SK-N-MC (cell line): ENCODE results near the gene SPON2.

Source experiments
- DNase-seq: peaks from one replicate; pipeline ENCODE4 v3.0.0-alpha.2; 2011; ENCODE audit warnings: low read depth, low spot score
- H3K27ac ChIP-seq: fragments of 200-600 bp; sonication (generic); 2 replicates; pipeline ENCODE4 v1.5.1; 2016; ENCODE audit warnings: mixed run types
- H3K36me3 ChIP-seq: fragments of 200-600 bp; sonication (generic); 2 replicates; pipeline ENCODE4 v1.6.1; 2017; ENCODE audit warnings: antibody characterized with exemption, low read length, mixed read lengths; ENCODE audit not compliant: insufficient read depth
- H3K4me3 ChIP-seq: fragments of 200-600 bp; sonication (generic); 2 replicates; pipeline ENCODE4 v1.5.1; 2016
- H3K9ac ChIP-seq: fragments of 200-600 bp; sonication (generic); 2 replicates; pipeline ENCODE4 v1.8.0; 2017; ENCODE audit warnings: mixed run types, mixed read lengths; ENCODE audit not compliant: insufficient read length
- H3K9me3 ChIP-seq: fragments of 200-600 bp; sonication (generic); 2 replicates; pipeline ENCODE4 v1.6.1; 2017; ENCODE audit warnings: low read depth, mild to moderate bottlenecking, antibody characterized with exemption, low read length, moderate library complexity, mixed read lengths
- EZH2 ChIP-seq: fragments of 200-600 bp; sonication (generic); IDR thresholded peaks from one replicate; pipeline ENCODE4 v1.6.1; 2017; ENCODE audit warnings: antibody characterized with exemption
- FOXP2 ChIP-seq: optimal IDR thresholded peaks from 2 replicates; pipeline ENCODE3; 2011; ENCODE audit warnings: mild to moderate bottlenecking, moderate library complexity; ENCODE audit not compliant: insufficient read depth; ENCODE audit errors: extremely low read length, control extremely low read depth
- POLR2AphosphoS5 ChIP-seq: IDR thresholded peaks from 2 replicates; pipeline ENCODE4 v1.6.1; 2012; ENCODE audit warnings: mild to moderate bottlenecking, low read depth, low read length, borderline replicate concordance

The SPON2 gene

DNA sequence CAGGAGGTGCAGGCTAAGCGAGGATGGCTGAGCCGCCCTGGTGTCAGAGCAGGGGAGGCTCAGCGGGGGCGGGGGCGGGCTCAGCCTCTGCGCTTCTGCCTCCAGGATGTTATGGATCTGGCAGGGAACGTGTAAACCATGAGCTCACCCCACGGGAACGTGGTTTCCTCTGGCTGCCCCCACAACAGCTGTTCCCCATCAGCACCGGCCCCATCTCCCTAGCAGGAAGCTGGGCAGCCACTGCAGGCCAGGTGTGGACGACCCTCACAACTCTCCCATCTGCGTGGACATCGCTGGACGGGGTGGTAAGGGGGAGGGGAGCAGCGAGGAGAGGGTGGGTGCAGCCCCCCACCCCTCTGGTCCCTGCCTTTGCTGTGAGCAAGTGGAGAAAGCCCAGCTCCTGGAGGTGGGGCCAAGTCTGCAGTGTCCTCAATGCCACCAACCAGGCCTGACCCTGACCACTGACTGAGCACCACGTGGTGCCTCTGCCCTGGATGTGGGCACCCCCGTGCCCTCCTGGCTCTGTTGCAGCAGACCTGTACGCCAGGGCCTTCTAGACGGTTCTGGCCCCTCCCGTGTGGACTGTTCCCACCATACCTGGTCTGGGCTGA lies 28.1 kb upstream of the SPON2 start:
- DNase-seq: no peak
- TF ChIP-seq FOXP2: no peak
- TF ChIP-seq POLR2AphosphoS5: no peak
- no peaks in the 10 kb centered on the region for H3K36me3 ChIP-seq
- no peak overlapping the region for H3K27ac ChIP-seq
- no peak overlapping the region for H3K9ac ChIP-seq
- no peak overlapping the region for H3K4me3 ChIP-seq
- H3K9me3 ChIP-seq: no peaks in the 10 kb centered on the region

DNA sequence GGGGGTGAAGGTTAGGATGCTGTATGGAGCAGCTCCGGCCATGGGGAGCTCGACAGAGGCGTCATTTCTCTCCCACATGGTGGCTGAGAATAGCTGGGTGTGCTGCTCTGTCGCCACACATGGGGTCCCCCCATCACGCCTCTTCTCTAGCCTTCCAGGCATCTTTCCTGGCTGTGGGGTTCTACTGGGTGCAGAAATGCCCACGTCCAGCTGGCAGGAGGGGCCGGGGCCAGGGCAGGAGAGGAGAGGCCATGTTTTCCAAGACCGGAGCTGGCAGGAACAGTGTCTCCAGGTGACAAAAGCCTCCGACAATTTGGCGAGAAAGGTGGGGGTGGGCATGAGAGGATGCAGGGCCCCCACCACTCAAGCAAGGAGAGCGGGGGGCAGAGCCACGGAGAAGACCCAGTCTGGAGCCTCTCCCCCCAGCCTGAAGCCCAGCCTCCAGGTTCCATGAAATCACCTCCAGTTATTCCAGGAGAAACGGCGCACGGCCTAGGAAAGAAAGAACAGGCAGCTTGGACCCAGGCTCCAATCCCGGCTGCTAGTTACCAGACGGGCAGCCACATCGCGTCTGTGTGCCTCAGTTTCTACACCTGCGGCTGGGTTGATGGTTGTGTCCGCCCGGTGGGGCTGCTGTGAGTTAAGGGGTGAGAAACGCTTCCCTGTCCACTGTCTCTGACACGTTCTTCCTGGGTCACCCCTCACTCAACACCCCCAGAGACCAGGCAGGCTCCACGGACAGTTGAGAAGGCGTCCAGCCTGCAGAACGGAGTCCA lies 27.4 kb upstream of the SPON2 start:
- Histone ChIP-seq H3K9ac (no peak overlapping the region), H3K9me3 (no peaks in the 10 kb centered on the region), H3K4me3 (no peak overlapping the region), H3K36me3 (no peaks in the 10 kb centered on the region), H3K27ac (no peak overlapping the region)
- TF ChIP-seq POLR2AphosphoS5 (no peak), FOXP2 (no peak), EZH2 (no peak)
- no peak for DNase-seq

DNA sequence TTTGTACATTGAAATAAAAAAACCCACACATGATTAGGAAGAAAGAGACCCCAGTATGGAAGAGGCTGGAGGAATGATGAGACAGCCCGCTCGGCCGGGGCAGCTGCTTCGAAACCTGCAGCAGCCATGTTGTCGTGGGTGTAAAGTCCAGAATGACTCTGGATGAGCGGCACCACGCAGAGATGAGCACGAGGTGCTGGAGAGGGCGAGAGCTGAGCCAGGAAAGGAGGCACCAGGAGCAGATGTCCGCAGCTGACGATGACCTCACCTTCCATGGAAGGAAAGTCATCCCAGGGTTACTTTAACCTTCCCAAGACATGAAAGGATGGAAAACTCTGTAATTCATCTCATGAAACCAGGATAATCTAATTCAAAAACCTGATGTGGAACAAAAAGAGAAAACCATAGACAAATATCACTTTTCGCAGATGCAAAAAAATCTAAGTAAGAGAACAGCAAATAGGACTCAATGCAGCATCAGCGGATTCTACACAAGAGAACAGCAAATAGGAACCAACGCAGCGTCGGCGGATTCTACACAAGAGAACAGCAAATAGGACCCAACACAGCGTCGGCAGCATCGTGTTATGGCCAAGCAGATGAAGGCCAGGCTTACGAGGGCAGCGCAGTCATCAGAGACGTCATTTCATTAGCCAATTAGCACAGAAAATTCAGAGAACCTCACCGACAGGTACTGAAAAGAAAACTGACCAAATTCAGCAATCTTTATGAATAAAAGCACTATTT lies 25.9 kb upstream of the SPON2 start:
- Histone ChIP-seq H3K27ac (no peak overlapping the region), H3K36me3 (no peaks in the 10 kb centered on the region), H3K4me3 (no peak overlapping the region), H3K9ac (no peak overlapping the region), H3K9me3 (no peaks in the 10 kb centered on the region)
- no peak for DNase-seq
- TF ChIP-seq EZH2 (no peak), POLR2AphosphoS5 (no peak), FOXP2 (no peak)

DNA sequence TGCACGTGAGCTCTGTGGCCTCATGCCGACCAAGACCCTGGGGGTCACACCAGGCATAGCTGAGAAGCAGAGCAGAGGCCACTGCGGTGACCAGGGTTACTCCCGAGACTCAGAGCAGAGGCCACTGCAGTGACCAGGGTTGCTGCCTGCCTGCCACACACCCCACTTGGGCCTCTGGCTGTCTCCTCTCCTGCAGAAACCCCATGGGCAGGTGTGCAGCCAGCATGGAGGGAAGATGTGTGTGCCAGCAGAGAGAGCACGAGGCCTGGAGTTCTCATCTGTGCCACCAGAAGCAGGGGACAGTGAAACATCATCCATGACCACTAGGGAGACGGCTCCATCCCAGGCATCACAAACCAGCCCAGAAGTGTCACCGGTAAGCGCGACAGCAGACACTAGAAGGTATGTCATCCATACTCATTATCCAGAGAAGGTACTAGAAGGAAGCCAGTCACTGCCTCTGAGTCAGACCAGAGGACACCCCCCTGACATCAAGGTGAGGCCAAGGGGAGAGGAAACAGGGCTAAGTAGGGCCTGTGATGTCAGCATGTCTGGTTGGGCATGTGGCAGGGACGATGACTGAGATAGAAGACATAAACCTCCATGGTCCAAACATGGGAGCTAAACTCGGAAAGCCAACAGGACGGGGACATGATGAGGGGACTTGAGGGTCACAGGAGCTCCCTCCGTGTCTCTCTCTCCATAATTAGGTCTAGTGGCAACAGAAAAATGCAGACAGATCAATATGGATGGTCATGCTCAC lies 24.2 kb upstream of the SPON2 start:
- H3K27ac ChIP-seq: no peak overlapping the region
- TF ChIP-seq POLR2AphosphoS5 (no peak), EZH2 (no peak), FOXP2 (no peak)
- H3K9me3 ChIP-seq: no peaks in the 10 kb centered on the region
- no peak for DNase-seq
- no peaks in the 10 kb centered on the region for H3K36me3 ChIP-seq
- no peak overlapping the region for H3K4me3 ChIP-seq
- no peak overlapping the region for H3K9ac ChIP-seq

DNA sequence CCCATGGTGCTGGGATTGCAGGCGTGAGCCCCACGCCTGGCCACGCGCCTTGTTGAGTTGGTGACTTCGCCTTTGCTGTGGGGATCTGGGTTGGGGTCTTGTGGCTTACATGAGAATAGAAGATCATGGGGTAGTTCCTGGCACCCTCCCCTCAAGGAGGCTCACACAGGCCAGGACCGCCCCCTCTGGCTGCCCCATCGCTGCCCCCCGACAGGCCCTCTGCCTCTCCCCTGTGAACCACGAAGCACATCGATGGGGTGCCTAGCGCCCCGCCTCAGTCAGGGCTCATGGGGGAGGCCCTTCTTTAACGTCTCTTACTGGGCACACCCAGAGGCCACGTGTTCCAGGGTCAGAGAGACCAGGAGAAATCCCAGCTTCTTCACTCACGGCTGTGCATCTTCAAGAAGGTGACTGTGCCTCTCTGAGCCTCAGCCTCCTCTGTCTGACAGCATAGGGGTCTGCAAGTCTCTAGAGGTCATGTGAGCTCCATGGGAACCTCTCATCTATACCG lies 23.6 kb upstream of the SPON2 start:
- DNase-seq: no peak
- Histone ChIP-seq H3K4me3 (no peak overlapping the region), H3K36me3 (no peaks in the 10 kb centered on the region), H3K27ac (no peak overlapping the region), H3K9ac (no peak overlapping the region), H3K9me3 (no peaks in the 10 kb centered on the region)
- no peak for TF ChIP-seq FOXP2
- TF ChIP-seq EZH2: no peak
- TF ChIP-seq POLR2AphosphoS5: no peak

DNA sequence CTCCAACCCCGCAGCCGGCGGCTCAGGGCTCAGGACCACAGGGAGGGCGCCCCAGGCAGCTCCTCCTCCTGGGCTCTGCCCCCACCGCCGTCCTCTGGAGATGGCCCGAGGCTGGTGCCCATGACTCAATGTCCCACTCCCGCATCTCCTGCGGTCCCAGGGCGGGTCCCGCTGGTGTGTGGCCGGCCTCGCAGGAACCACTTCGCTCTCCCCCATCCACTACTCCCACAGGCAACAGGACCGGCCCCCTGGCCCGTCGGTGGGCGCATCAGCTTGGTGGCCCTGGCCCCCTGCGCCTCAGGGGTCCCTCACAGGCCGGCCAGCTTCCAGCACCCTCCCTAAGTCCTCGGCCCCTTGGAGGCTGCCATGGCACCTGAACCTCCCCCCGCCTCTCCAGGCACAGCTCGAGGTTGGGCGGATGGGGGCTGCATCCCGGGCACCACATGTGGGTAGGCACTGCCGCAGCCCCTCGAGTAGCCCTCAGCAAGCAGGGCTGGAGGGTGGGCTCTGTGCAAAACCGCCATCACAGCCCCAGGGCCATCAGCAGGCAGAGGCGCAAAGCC lies 22.8 kb upstream of the SPON2 start:
- DNase-seq: no peak
- Histone ChIP-seq H3K36me3 (no peaks in the 10 kb centered on the region), H3K9me3 (no peaks in the 10 kb centered on the region), H3K9ac (no peak overlapping the region), H3K4me3 (no peak overlapping the region), H3K27ac (no peak overlapping the region)
- TF ChIP-seq POLR2AphosphoS5 (no peak), EZH2 (no peak), FOXP2 (no peak)

DNA sequence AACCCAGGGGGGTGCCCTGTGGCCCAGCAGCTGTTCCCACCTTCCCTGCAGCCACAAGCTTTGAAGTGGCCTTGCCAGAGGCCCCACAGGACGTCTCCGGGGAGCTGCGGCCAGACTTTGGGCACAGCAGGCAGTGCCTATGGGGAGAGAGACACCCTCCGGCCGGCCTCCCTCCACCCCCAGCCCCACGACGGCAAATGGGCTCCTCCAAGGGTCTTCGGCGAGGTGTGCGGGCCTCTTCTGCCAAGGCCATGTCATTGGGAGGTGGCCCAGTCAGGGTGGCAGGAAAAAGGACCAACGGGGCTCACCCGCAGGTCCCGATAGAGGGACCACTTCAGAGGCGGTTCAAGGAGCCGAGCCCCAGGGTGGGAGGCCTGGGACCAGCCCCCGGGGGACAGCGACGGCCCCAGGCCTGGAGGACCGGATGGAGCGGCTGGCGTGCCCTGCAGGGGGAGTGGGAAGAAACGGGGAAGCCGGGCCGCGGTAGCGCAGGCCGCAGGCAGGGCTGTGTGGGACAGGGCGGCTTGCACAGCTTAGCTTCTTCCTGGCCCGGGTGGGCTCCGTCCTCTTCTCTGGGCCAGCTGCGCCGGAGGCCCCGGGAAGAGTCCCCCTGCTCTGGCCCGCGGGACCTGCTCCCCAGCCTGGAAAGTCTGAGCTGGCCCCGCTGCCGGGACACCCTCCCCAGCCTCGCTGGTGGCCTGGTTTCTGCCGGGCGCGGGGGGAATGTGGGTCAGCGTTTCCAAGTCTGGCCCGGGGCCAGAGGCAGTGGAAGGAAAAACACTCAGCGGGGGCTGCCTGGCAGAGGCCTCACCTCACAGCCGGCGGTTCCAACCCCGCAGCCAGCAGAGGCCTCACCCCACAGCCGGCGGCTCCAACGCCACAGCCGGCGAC lies 21.9 kb upstream of the SPON2 start:
- Histone ChIP-seq H3K27ac (no peak overlapping the region), H3K9me3 (no peaks in the 10 kb centered on the region), H3K36me3 (no peaks in the 10 kb centered on the region), H3K9ac (no peak overlapping the region), H3K4me3 (no peak overlapping the region)
- no peak for TF ChIP-seq FOXP2
- TF ChIP-seq POLR2AphosphoS5: no peak
- TF ChIP-seq EZH2: no peak
- no peak for DNase-seq
